ENCODE results near the gene PHYH.
"Not testable (repeated sequence)": the region's sequence is repeated elsewhere in the genome, so short reads cannot be mapped to it uniquely, and the experiment has no call there.

PHYH gene

GRCh38 chr10:13296476-13296875, 3.4 kb downstream of the PHYH start:
- Histone ChIP-seq H3K4me1 (peaks cover 0 to 23% (median 11%) of the 10 kb centered on the region in 4 donors), H3K4me3 (no peak overlapping the region), H3K27me3 (no peaks in the 10 kb centered on the region), H3K36me3 (peaks cover 32 to 38% (median 33%) of the 10 kb centered on the region in 3 donors), H3K9me3 (no peaks in the 10 kb centered on the region), H3K27ac (no peak overlapping the region)
- intact Hi-C loops (cut with DNase I; ENCODE audit: low total_unique reads), result no loop called here
- TF ChIP-seq CTCF (IDR thresholded peaks at IDR 0.05), result no peak
- no peak for DNase-seq

- intact Hi-C loops (cut with DNase I; ENCODE audit: low total_unique reads), result no loop called here
- TF ChIP-seq CTCF (IDR thresholded peaks at IDR 0.05), result no peak
Observed at GRCh38 chr10:13294784-13295183, 5.1 kb downstream of the PHYH start.

GRCh38 chr10:13291821-13292773, 7.8 kb downstream of the PHYH start:
- DNase-seq, result no peak
- H3K27ac ChIP-seq, result no peak overlapping the region
- no peaks in the 10 kb centered on the region for H3K27me3 ChIP-seq
- intact Hi-C loops (cut with DNase I; ENCODE audit: low total_unique reads), result no loop called here
- no peaks in the 10 kb centered on the region for H3K4me1 ChIP-seq
- TF ChIP-seq CTCF (IDR thresholded peaks at IDR 0.05), result no peak
- H3K36me3 ChIP-seq, result peaks cover 50 to 74% (median 57%) of the 10 kb centered on the region in 3 donors
- no peaks in the 10 kb centered on the region for H3K9me3 ChIP-seq
- no peak overlapping the region for H3K4me3 ChIP-seq

More at GRCh38 chr10:13294784-13295183, 5.1 kb downstream of the PHYH start:
- H3K4me3 ChIP-seq, result no peak overlapping the region
- peaks cover 0 to 10% (median 2%) of the 10 kb centered on the region in 4 donors for H3K4me1 ChIP-seq
- H3K27me3 ChIP-seq, result no peaks in the 10 kb centered on the region
- H3K36me3 ChIP-seq, result peaks cover 37 to 51% (median 43%) of the 10 kb centered on the region in 3 donors
- no peaks in the 10 kb centered on the region for H3K9me3 ChIP-seq
- H3K27ac ChIP-seq, result no peak overlapping the region
- DNase-seq, result no peak

- no peaks in the 10 kb centered on the region for H3K9me3 ChIP-seq
- H3K27me3 ChIP-seq, result no peaks in the 10 kb centered on the region
- no peak for TF ChIP-seq CTCF (IDR thresholded peaks at IDR 0.05)
- no peak for DNase-seq
- intact Hi-C loops (cut with DNase I; ENCODE audit: low total_unique reads), result no loop called here
- H3K4me3 ChIP-seq, result no peak overlapping the region
- H3K36me3 ChIP-seq, result peaks cover 55 to 84% (median 57%) of the 10 kb centered on the region in 3 donors
- H3K4me1 ChIP-seq, result no peaks in the 10 kb centered on the region
- no peak overlapping the region for H3K27ac ChIP-seq
Observed at GRCh38 chr10:13291061-13291460, 8.8 kb downstream of the PHYH start.

- H3K27ac ChIP-seq, result no peak overlapping the region
- H3K36me3 ChIP-seq, result peaks cover 58 to 91% (median 72%) of the 10 kb centered on the region in 3 donors
- TF ChIP-seq CTCF (IDR thresholded peaks at IDR 0.05), result no peak
Observed at GRCh38 chr10:13284050-13284449, 15.8 kb downstream of the PHYH start.

GRCh38 chr10:13282348-13282747, 17.5 kb downstream of the PHYH start:
- peaks cover 55 to 89% (median 72%) of the 10 kb centered on the region in 3 donors for H3K36me3 ChIP-seq
- DNase-seq; intact Hi-C loops (cut with DNase I; ENCODE audit: low total_unique reads); H3K9me3 ChIP-seq; H3K4me1 ChIP-seq; H3K27me3 ChIP-seq; H3K27ac ChIP-seq; H3K4me3 ChIP-seq: not testable (repeated sequence)

More at GRCh38 chr10:13284050-13284449, 15.8 kb downstream of the PHYH start:
- Histone ChIP-seq H3K9me3 (no peaks in the 10 kb centered on the region), H3K4me3 (no peak overlapping the region), H3K27me3 (no peaks in the 10 kb centered on the region), H3K4me1 (no peaks in the 10 kb centered on the region)
- peak in 1 of 2 donors; percentile 1 for DNase-seq
- intact Hi-C loops (cut with DNase I; ENCODE audit: low total_unique reads), result no loop called here

Measured in tibial artery (tissue), 4 donors.